HepG2 (cell line): ENCODE data around the gene HLCS. TPM values are rescaled to one million over a fixed set of nuclear protein-coding genes. Genes with fewer than 3 reads are reported as not detected.

Experiments used
- ATAC-seq: fragments of 200-7000 bp; cut with Tn5 transposase; 3 replicates; pipeline ENCODE4 v1.9.1; 2020; ENCODE audit warnings: mild to moderate bottlenecking, moderate library complexity
- BruUV-seq: library from RNA; stranded (reverse); fragments of 400-500 nt; replicated peaks from 2 replicates; lab custom pipeline; 2021; lab: Mats Ljungman, UMichigan
- CTCF ChIA-PET: fragments of 300-600 bp; formaldehyde crosslinking; extraction: SDS; loops from one replicate; lab custom pipeline; 2021; ENCODE audit warnings: low total read pairs, inconsistent platforms, low intra/inter-chr PET ratio; lab: Yijun Ruan, JAX
- POLR2A ChIA-PET: fragments of 350-600 bp; sonication (Branson Sonifier 250); formaldehyde crosslinking; loops from one replicate; lab custom pipeline; 2020; ENCODE audit warnings: antibody characterized with exemption, inconsistent platforms; lab: Yijun Ruan, JAX
- DNase-seq: peaks from one replicate; pipeline ENCODE4 v3.0.0-alpha.2; 2015; ENCODE audit warnings: low spot score
- FAIRE-seq: peaks from 3 replicates; lab custom pipeline; 2011; peaks lifted over from hg19 to GRCh38; lab: Jason Lieb, UNC
- H2AFZ ChIP-seq: one replicate; pipeline ENCODE4 v1.6.1; 2011; ENCODE audit warnings: low read length, inconsistent platforms
- H3K27ac ChIP-seq: fragments of 300-600 bp; 3 replicates; pipeline ENCODE4 v1.8.0; 2011; ENCODE audit warnings: mixed run types, mild to moderate bottlenecking, mixed read lengths, low read length, inconsistent platforms; ENCODE audit not compliant: insufficient read depth; ENCODE audit errors: extremely low read length
- H3K27me3 ChIP-seq, 2 experiments: fragments of 200-600 bp in 1 of 2; 2 replicates in 1 of 2; 3 replicates in 1 of 2; pipeline versions ENCODE4 v1.6.0 to v1.8.0; 2011; ENCODE audit warnings: low read length in 2 of 2, mild to moderate bottlenecking in 2 of 2, moderate library complexity in 2 of 2, inconsistent platforms in 1 of 2; ENCODE audit not compliant: insufficient read depth in 2 of 2, control insufficient read depth in 1 of 2
- H3K36me3 ChIP-seq, 2 experiments: fragments of 200-600 bp in 1 of 2; replicated peaks in 1 of 2; 2 replicates in 1 of 2; 3 replicates in 1 of 2; pipeline versions ENCODE4 v1.5.1 to v1.8.0; 2011; ENCODE audit warnings: low read length in 2 of 2, inconsistent platforms in 1 of 2; ENCODE audit not compliant: insufficient read depth in 2 of 2, control insufficient read depth in 1 of 2
- H3K4me1 ChIP-seq: 2 replicates; pipeline ENCODE4 v1.5.1; 2012; ENCODE audit warnings: low read length, inconsistent platforms; ENCODE audit not compliant: insufficient read depth
- H3K4me2 ChIP-seq: 2 replicates; pipeline ENCODE4 v1.6.0; 2011; ENCODE audit warnings: low read depth, low read length, inconsistent platforms
- H3K4me3 ChIP-seq, 3 experiments: fragments of 200-600 bp in 1 of 3; sonication (generic), shearing (Covaris generic) in 1 of 3; replicated peaks in 1 of 3; 2 replicates each; pipeline ENCODE4 v1.5.1; 2011 to 2016; ENCODE audit warnings: low read length in 3 of 3, inconsistent platforms in 2 of 3, low read depth in 2 of 3, mild to moderate bottlenecking in 2 of 3, control low read depth in 1 of 3, mixed read lengths in 1 of 3; ENCODE audit not compliant: insufficient read depth in 1 of 3
- H3K79me2 ChIP-seq: one replicate; pipeline ENCODE4 v1.6.1; 2011; ENCODE audit warnings: low read length, inconsistent platforms; ENCODE audit not compliant: insufficient read depth
- H3K9ac ChIP-seq: 2 replicates; pipeline ENCODE4 v1.6.0; 2011; ENCODE audit warnings: mild to moderate bottlenecking, low read depth, low read length, inconsistent platforms; ENCODE audit not compliant: insufficient read depth
- H3K9me3 ChIP-seq: 2 replicates; pipeline ENCODE4 v1.5.1; 2012; ENCODE audit warnings: mild to moderate bottlenecking, low read length
- H4K20me1 ChIP-seq: 2 replicates; pipeline ENCODE4 v1.6.0; 2011; ENCODE audit warnings: inconsistent platforms, mild to moderate bottlenecking, low read length, moderate library complexity; ENCODE audit not compliant: insufficient read depth
- BCL3 ChIP-seq: sonication (generic); formaldehyde crosslinking; IDR thresholded peaks from 2 replicates; pipeline ENCODE4 v1.5.1; 2020; ENCODE audit warnings: mild to moderate bottlenecking, missing genetic modification reagents, moderate library complexity
- DDIT3 ChIP-seq: sonication (generic); formaldehyde crosslinking; IDR thresholded peaks from 2 replicates; pipeline ENCODE4 v1.4.0; 2020; ENCODE audit warnings: mild to moderate bottlenecking, missing genetic modification reagents
- HIVEP1 ChIP-seq: sonication (generic); formaldehyde crosslinking; IDR thresholded peaks from 2 replicates; pipeline ENCODE4 v1.4.0; 2020; ENCODE audit warnings: mild to moderate bottlenecking, missing genetic modification reagents
- PHF20 ChIP-seq: sonication (generic); formaldehyde crosslinking; IDR thresholded peaks from 2 replicates; pipeline ENCODE4 v1.5.0; 2020; ENCODE audit warnings: mild to moderate bottlenecking, missing genetic modification reagents
- TARDBP ChIP-seq: sonication (generic); formaldehyde crosslinking; IDR thresholded peaks from 2 replicates; pipeline ENCODE4 v1.8.0; 2022; ENCODE audit warnings: mild to moderate bottlenecking, missing genetic modification reagents
- TCF12 ChIP-seq, 2 experiments: fragments of 450-650 bp in 1 of 2; sonication (generic) in 1 of 2; formaldehyde crosslinking in 1 of 2; IDR thresholded peaks; 2 replicates each; pipeline versions ENCODE4 v1.6.1 to v1.8.0; 2017 to 2022; ENCODE audit warnings: antibody characterized with exemption in 1 of 2, mild to moderate bottlenecking in 1 of 2, missing genetic modification reagents in 1 of 2, moderate library complexity in 1 of 2
- TFDP2 ChIP-seq: sonication (generic); formaldehyde crosslinking; IDR thresholded peaks from 2 replicates; pipeline ENCODE4 v1.4.0; 2020; ENCODE audit warnings: missing genetic modification reagents
- TGIF2 ChIP-seq: IDR thresholded peaks from 2 replicates; pipeline ENCODE4 v1.6.1; 2016; ENCODE audit warnings: control low read depth, missing compliant biosample characterization
- ZIK1 ChIP-seq: sonication (generic); formaldehyde crosslinking; IDR thresholded peaks from 2 replicates; pipeline ENCODE4 v1.5.0; 2020; ENCODE audit warnings: mild to moderate bottlenecking, low read depth, missing genetic modification reagents, borderline replicate concordance
- ZNF12 ChIP-seq: sonication (generic); formaldehyde crosslinking; IDR thresholded peaks from 2 replicates; pipeline ENCODE4 v1.5.0; 2020; ENCODE audit warnings: missing genetic modification reagents
- ZNF552 ChIP-seq: sonication (generic); formaldehyde crosslinking; IDR thresholded peaks from 2 replicates; pipeline ENCODE4 v1.9.0; 2022; ENCODE audit warnings: missing genetic modification reagents, mild to moderate bottlenecking, borderline replicate concordance
- WGBS: methylation state at CpG from one replicate; pipeline ENCODE4 v1.1.6; 2017; ENCODE audit warnings: low lambda C conversion rate; 5-methylcytosine and 5-hydroxymethylcytosine counted together
- in situ Hi-C: cut with HindIII; loops from 2 replicates; pipeline ENCODE4 v1.10.0; 2017; ENCODE audit warnings: low pct_unique_long_range_greater_than_20kb; ENCODE audit not compliant: extremely low pct_ligation_motif_present
- intact Hi-C: fragments of 100-400 bp; cut with micrococcal nuclease; formaldehyde crosslinking; loops from one replicate; pipeline ENCODE4 v1.10.0; 2022; ENCODE audit not compliant: unreplicated experiment
- polyA plus RNA-seq, 8 experiments: library from polyadenylated mRNA; depleted of rRNA in 3 of 8; stranded (reverse) in 7 of 8; unstranded in 1 of 8; fragments of >200 nt; fragmentation: Illumina TruSeq in 4 of 8; extraction: Trizol in 4 of 8; gene quantifications; 2 replicates each; pipeline versions ENCODE4 v1.2.1 to v1.2.3, GENCODE V29; 2011 to 2016; ENCODE audit warnings: low read depth in 4 of 8, missing spikeins in 1 of 8, mixed read lengths in 1 of 8; ENCODE audit not compliant: insufficient read depth in 1 of 8
- total RNA-seq, 5 experiments: library from RNA; depleted of rRNA; stranded (reverse); fragments of >200 nt; fragmentation: Illumina TruSeq; extraction: Trizol; gene quantifications; 2 replicates each; pipeline ENCODE4 v1.2.3, GENCODE V29; 2016; ENCODE audit warnings: low read depth in 1 of 5

The HLCS gene
- total and polyA plus RNA-seq, 2 of the 13 experiments (the other 11 are each of a cell fraction or from before 2014, with no cell fraction given) = 7.9 to 12.3 TPM

- ATAC-seq = no peak
- H3K4me3 ChIP-seq = no peak overlapping the region
- H3K27me3 ChIP-seq = no peaks in the 10 kb centered on the region
- intact Hi-C loops = no loop called here
- CTCF ChIA-PET = no interaction called here
- no peaks in the 10 kb centered on the region for H3K9me3 ChIP-seq
- TF ChIP-seq ZIK1 = no peak
- no peak for TF ChIP-seq DDIT3 (CRISPR knock-in tag)
- TF ChIP-seq TARDBP = no peak
- TF ChIP-seq TFDP2 (CRISPR knock-in tag) = no peak
- TF ChIP-seq ZNF552 (CRISPR knock-in tag) = no peak
- no peak for TF ChIP-seq HIVEP1 (CRISPR knock-in tag)
- TF ChIP-seq TGIF2 = no peak
- TF ChIP-seq TCF12 (IDR thresholded peaks at IDR 0.05) = no peak
- no peak for TF ChIP-seq TCF12 (CRISPR knock-in tag; IDR thresholded peaks at IDR 0.05)
- TF ChIP-seq PHF20 (CRISPR knock-in tag) = no peak
- no peak for TF ChIP-seq ZNF12
- no peak for TF ChIP-seq BCL3 (CRISPR knock-in tag)
- no peaks in the 10 kb centered on the region for H3K79me2 ChIP-seq
- POLR2A ChIA-PET = no interaction called here
- WGBS = 97% methylated on average over 11 of the region's 11 CpGs
- no peak overlapping the region for H3K27ac ChIP-seq
- no peak for FAIRE-seq
- H3K36me3 ChIP-seq = peaks cover 0 to 16% of the 10 kb centered on the region in 2 experiments; a peak in 2 of 5 replicates
- H3K4me1 ChIP-seq = no peaks in the 10 kb centered on the region
- H2AFZ ChIP-seq = no peak overlapping the region
- in situ Hi-C loops = no loop called here
- no peak for DNase-seq
- H3K9ac ChIP-seq = no peak overlapping the region
- no peaks in the 10 kb centered on the region for H4K20me1 ChIP-seq
- H3K4me2 ChIP-seq = no peak overlapping the region
- BruUV-seq = no TSS peak
Measured at GRCh38 chr21:36892201-36892600, 74.3 kb downstream of the HLCS start.
